ENCODE results near the gene CUBN.

The CUBN gene

GRCh38 chr10:17129741-17130140 lies at the start of gene CUBN:
Gene CUBN, minus strand, starts transcription at chr10:17129811. Its CDS starts 46 bp downstream, at chr10:17129765.
- DNase-seq (ENCODE audit: low read depth): no peak

GRCh38 chr10:17179002-17179401 lies 49.4 kb upstream of the CUBN start:
- no peak for DNase-seq (ENCODE audit: low read depth)

GRCh38 chr10:17178006-17178405 lies 48.4 kb upstream of the CUBN start:
- DNase-seq (ENCODE audit: low read depth): no peak

- DNase-seq (ENCODE audit: low read depth): no peak
Measured at GRCh38 chr10:17177014-17177413, 47.4 kb upstream of the CUBN start.

- no peak for DNase-seq (ENCODE audit: low read depth)
Measured at GRCh38 chr10:17176091-17176490, 46.5 kb upstream of the CUBN start.

GRCh38 chr10:17175551-17175950 lies 45.9 kb upstream of the CUBN start:
- no peak for DNase-seq (ENCODE audit: low read depth)

- DNase-seq (ENCODE audit: low read depth): no peak
Measured at GRCh38 chr10:17174626-17175025, 45.0 kb upstream of the CUBN start.

- no peak for DNase-seq (ENCODE audit: low read depth)
Measured at GRCh38 chr10:17171141-17171641, 41.6 kb upstream of the CUBN start.

- DNase-seq (ENCODE audit: low read depth): no peak
Measured at GRCh38 chr10:17169803-17170202, 40.2 kb upstream of the CUBN start.

GRCh38 chr10:17166699-17167098 lies 37.1 kb upstream of the CUBN start:
- DNase-seq (ENCODE audit: low read depth): no peak

GRCh38 chr10:17162828-17163227 lies 33.2 kb upstream of the CUBN start:
- no peak for DNase-seq (ENCODE audit: low read depth)

- DNase-seq (ENCODE audit: low read depth): no peak
Measured at GRCh38 chr10:17161775-17162174, 32.2 kb upstream of the CUBN start.

GRCh38 chr10:17157024-17157423 lies 27.4 kb upstream of the CUBN start:
- no peak for DNase-seq (ENCODE audit: low read depth)

- DNase-seq (ENCODE audit: low read depth): no peak
Measured at GRCh38 chr10:17155826-17156225, 26.2 kb upstream of the CUBN start.

GRCh38 chr10:17154116-17154515 lies 24.5 kb upstream of the CUBN start:
- DNase-seq (ENCODE audit: low read depth): no peak

GRCh38 chr10:17153321-17153720 lies 23.7 kb upstream of the CUBN start:
- no peak for DNase-seq (ENCODE audit: low read depth)

- no peak for DNase-seq (ENCODE audit: low read depth)
Measured at GRCh38 chr10:17151716-17152115, 22.1 kb upstream of the CUBN start.

GRCh38 chr10:17147884-17148489 lies 18.4 kb upstream of the CUBN start:
- DNase-seq (ENCODE audit: low read depth): no peak

GRCh38 chr10:17146892-17147291 lies 17.3 kb upstream of the CUBN start:
- no peak for DNase-seq (ENCODE audit: low read depth)

- no peak for DNase-seq (ENCODE audit: low read depth)
Measured at GRCh38 chr10:17145239-17145638, 15.6 kb upstream of the CUBN start.

- DNase-seq (ENCODE audit: low read depth): peak; percentile 40
Measured at GRCh38 chr10:17144757-17145156, 15.1 kb upstream of the CUBN start.

- DNase-seq (ENCODE audit: low read depth): no peak
Measured at GRCh38 chr10:17144032-17144431, 14.4 kb upstream of the CUBN start.

- DNase-seq (ENCODE audit: low read depth): no peak
Measured at GRCh38 chr10:17143055-17143690, 13.6 kb upstream of the CUBN start.
